Psoas muscle (tissue), 8 donors: ENCODE data around the gene DPYSL5. TPM values are rescaled to one million over a fixed set of nuclear protein-coding genes. Genes with fewer than 3 reads are reported as not detected.

Experiments used
- ATAC-seq, 4 donors: fragments of 200-7000 bp; cut with Tn5 transposase; one replicate each; pipeline ENCODE4 v1.9.1; 2020; ENCODE audit warnings: moderate library complexity in 3 of 4, mild to moderate bottlenecking in 2 of 4
- DNase-seq, 2 donors: peaks; one replicate each; pipeline ENCODE4 v3.0.0-alpha.2; 2020
- H3K27ac ChIP-seq: fragments of 200-600 bp; one replicate; pipeline ENCODE4 v1.8.0; 2022
- H3K27me3 ChIP-seq, 3 donors: fragments of 200-600 bp in 1 of 3; one replicate each; pipeline versions ENCODE4 v1.6.1 to v1.8.0; 2013 to 2022; ENCODE audit warnings: low read length in 2 of 3, mild to moderate bottlenecking in 2 of 3, moderate library complexity in 1 of 3; ENCODE audit not compliant: insufficient read depth in 3 of 3
- H3K36me3 ChIP-seq, 2 donors: fragments of 200-600 bp in 1 of 2; one replicate each; pipeline versions ENCODE4 v1.6.1 to v1.8.0; 2013 to 2022; ENCODE audit warnings: low read depth in 1 of 2, mild to moderate bottlenecking in 1 of 2, moderate library complexity in 1 of 2; ENCODE audit not compliant: insufficient read depth in 1 of 2
- H3K4me1 ChIP-seq: fragments of 200-600 bp; one replicate; pipeline ENCODE4 v1.8.0; 2022
- H3K4me3 ChIP-seq: fragments of 200-600 bp; one replicate; pipeline ENCODE4 v1.8.0; 2022; ENCODE audit warnings: mild to moderate bottlenecking
- H3K9me3 ChIP-seq: fragments of 200-600 bp; one replicate; pipeline ENCODE4 v1.8.0; 2022
- WGBS, 3 donors: extraction: QIAGEN DNeasy Blood & Tissue Kit; methylation state at CpG; one replicate each; pipeline versions ENCODE4 v1.1.6 to v1.1.7; 2013; 5-methylcytosine and 5-hydroxymethylcytosine counted together
- intact Hi-C, 2 donors: fragments of 100-400 bp; cut with DNase I; formaldehyde crosslinking; loops; one replicate each; pipeline versions ENCODE4 v1.11.0 to v1.14.2; 2022
- polyA plus RNA-seq, 3 donors: library from polyadenylated mRNA; stranded (reverse); fragments of 200-250 nt; gene quantifications; one replicate each; pipeline ENCODE4 v1.2.3, GENCODE V29; 2013
- total RNA-seq, 4 donors: library from RNA; stranded (reverse); fragmentation: NEBNext Ultra II Directional in 2 of 4; extraction: Animal tissue kit (Norgen Biotek cat#: 25700) in 2 of 4; gene quantifications; one replicate each; pipeline versions ENCODE4 v1.2.1 to v1.2.4, GENCODE V29; 2021 to 2023
- TF ChIP-seq, protein P1 (sequence below): fragments of 200-600 bp; IDR thresholded peaks from one replicate; pipeline ENCODE4 v1.8.0; 2022; ENCODE audit warnings: antibody characterized with exemption
- donor health status: healthy with polysubstance abuse.
- donor health status: DM: no; HTN: no; CAD: no; lungs with moderate emphysema.
- donor health status: Bipolar disorder and iron deficiency.
- donor health status: healthy.
- donor health status: DM: yes; HTN: yes; CAD: no.
- donor health status: DM: no; HTN: no; CAD: no.
- donor health status: DM: no; HTN: no; CAD: no.
- donor health status: DM: yes; HTN: yes; CAD: no.

Gene DPYSL5
- total and polyA plus RNA-seq, 7 donors = 0.03 to 0.39 (median 0.08) TPM; not detected in 3

DNA sequence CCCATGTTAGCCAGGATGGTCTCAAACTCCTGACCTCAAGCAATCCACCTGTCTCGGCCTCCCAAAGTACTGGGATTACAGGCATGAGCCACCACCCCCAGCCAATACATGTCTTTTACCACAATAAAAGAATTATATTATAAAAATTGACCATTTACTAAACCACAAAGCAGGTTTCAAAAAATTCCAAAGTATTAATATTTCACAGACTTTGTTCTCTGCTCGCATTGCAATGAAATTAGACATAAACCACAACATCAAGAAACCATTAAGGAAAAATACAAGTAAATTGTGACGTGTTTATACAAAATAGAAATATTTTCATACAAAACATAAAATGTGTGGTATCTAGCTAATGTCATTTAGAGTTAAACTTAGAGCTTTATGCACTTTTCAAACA lies 109.1 kb downstream of the DPYSL5 start:
- Histone ChIP-seq H3K27ac (no peak overlapping the region), H3K9me3 (no peaks in the 10 kb centered on the region), H3K36me3 (no peaks in the 10 kb centered on the region), H3K27me3 (peaks cover 0 to 2% (median 0%) of the 10 kb centered on the region in 3 donors), H3K4me3 (no peak overlapping the region), H3K4me1 (peaks cover 4% of the 10 kb centered on the region)
- WGBS, 3 donors = 66 to 75% (median 68%) methylated on average over 3 of the region's 3 CpGs
- TF ChIP-seq, protein P1, sequence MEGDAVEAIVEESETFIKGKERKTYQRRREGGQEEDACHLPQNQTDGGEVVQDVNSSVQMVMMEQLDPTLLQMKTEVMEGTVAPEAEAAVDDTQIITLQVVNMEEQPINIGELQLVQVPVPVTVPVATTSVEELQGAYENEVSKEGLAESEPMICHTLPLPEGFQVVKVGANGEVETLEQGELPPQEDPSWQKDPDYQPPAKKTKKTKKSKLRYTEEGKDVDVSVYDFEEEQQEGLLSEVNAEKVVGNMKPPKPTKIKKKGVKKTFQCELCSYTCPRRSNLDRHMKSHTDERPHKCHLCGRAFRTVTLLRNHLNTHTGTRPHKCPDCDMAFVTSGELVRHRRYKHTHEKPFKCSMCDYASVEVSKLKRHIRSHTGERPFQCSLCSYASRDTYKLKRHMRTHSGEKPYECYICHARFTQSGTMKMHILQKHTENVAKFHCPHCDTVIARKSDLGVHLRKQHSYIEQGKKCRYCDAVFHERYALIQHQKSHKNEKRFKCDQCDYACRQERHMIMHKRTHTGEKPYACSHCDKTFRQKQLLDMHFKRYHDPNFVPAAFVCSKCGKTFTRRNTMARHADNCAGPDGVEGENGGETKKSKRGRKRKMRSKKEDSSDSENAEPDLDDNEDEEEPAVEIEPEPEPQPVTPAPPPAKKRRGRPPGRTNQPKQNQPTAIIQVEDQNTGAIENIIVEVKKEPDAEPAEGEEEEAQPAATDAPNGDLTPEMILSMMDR = no peak
- DNase-seq (no peak), ATAC-seq (no peak)
- intact Hi-C loops = no loop called here

GRCh38 chr2:26957534-26957933 lies 109.6 kb downstream of the DPYSL5 start:
- intact Hi-C loops = no loop called here
- DNase-seq (no peak), ATAC-seq (no peak)
- 58 to 74% (median 73%) methylated on average over 3 of the region's 3 CpGs for WGBS, 3 donors
- H3K4me1 ChIP-seq = peaks cover 4% of the 10 kb centered on the region
- no peak overlapping the region for H3K4me3 ChIP-seq
- TF ChIP-seq, protein P1 = no peak
- no peak overlapping the region for H3K27ac ChIP-seq
- no peaks in the 10 kb centered on the region for H3K36me3 ChIP-seq
- H3K9me3 ChIP-seq = no peaks in the 10 kb centered on the region
- H3K27me3 ChIP-seq = peaks cover 0 to 2% (median 0%) of the 10 kb centered on the region in 3 donors

DNA sequence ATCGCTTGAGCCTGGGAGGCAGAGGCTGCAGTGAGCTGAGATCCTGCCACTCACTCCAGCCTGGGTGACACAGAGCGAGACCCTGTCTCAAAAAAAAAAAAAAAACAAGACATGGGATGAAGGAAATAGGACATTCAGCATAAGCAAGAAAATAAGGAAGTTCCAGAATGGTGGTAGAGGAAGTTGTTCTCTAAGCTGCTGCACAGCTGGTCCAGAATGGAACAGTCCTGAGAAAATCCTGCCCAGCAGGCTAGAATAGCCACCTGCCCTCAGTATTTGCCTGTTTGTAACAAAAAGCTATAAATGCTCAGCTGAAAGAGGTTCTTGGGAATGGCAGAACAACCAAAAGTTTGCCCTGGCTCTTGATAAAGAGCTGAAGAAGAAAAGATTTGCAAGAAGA lies 111.4 kb downstream of the DPYSL5 start:
- ATAC-seq (no peak), DNase-seq (no peak)
- TF ChIP-seq, protein P1 = no peak
- Histone ChIP-seq H3K27ac (no peak overlapping the region), H3K4me3 (no peak overlapping the region), H3K4me1 (peaks cover 4% of the 10 kb centered on the region), H3K9me3 (no peaks in the 10 kb centered on the region), H3K36me3 (no peaks in the 10 kb centered on the region), H3K27me3 (peaks cover 0 to under 1% (median 0%) of the 10 kb centered on the region in 3 donors)
- intact Hi-C loops = no loop called here
- 89 to 93% (median 92%) methylated on average over 2 of the region's 2 CpGs for WGBS, 3 donors

GRCh38 chr2:26964446-26965130 lies 116.7 kb downstream of the DPYSL5 start:
- H3K9me3 ChIP-seq = no peaks in the 10 kb centered on the region
- intact Hi-C loops = loop anchor here (5.0 to 10.0 kb wide), 2 partner anchors 123 to 240 kb away; partner anchors contain the start of gene KHK (in 1 of the 2)
- ATAC-seq = no peak

More at GRCh38 chr2:26964446-26965130, 116.7 kb downstream of the DPYSL5 start:
- DNase-seq = no peak
- H3K27ac ChIP-seq = no peak overlapping the region
- TF ChIP-seq, protein P1 = no peak
- no peaks in the 10 kb centered on the region for H3K27me3 ChIP-seq
- H3K4me1 ChIP-seq = peaks cover 5% of the 10 kb centered on the region
- 57 to 74% (median 67%) methylated on average over 3 of the region's 3 CpGs for WGBS, 3 donors
- no peak overlapping the region for H3K4me3 ChIP-seq
- H3K36me3 ChIP-seq = no peaks in the 10 kb centered on the region
